GM12872 (cell line): Measurements from ENCODE around the gene TUBE1.

ENCODE experiments used
- TF ChIP-seq, protein P1 (sequence below): IDR thresholded peaks from 3 replicates; pipeline ENCODE4 v1.5.1; 2011; ENCODE audit warnings: low read depth, mild to moderate bottlenecking, low read length, moderate library complexity; ENCODE audit not compliant: insufficient read depth

TUBE1 gene

GRCh38 chr6:112062966-112063365 lies 24.3 kb downstream of the TUBE1 start:
- TF ChIP-seq, protein P1, sequence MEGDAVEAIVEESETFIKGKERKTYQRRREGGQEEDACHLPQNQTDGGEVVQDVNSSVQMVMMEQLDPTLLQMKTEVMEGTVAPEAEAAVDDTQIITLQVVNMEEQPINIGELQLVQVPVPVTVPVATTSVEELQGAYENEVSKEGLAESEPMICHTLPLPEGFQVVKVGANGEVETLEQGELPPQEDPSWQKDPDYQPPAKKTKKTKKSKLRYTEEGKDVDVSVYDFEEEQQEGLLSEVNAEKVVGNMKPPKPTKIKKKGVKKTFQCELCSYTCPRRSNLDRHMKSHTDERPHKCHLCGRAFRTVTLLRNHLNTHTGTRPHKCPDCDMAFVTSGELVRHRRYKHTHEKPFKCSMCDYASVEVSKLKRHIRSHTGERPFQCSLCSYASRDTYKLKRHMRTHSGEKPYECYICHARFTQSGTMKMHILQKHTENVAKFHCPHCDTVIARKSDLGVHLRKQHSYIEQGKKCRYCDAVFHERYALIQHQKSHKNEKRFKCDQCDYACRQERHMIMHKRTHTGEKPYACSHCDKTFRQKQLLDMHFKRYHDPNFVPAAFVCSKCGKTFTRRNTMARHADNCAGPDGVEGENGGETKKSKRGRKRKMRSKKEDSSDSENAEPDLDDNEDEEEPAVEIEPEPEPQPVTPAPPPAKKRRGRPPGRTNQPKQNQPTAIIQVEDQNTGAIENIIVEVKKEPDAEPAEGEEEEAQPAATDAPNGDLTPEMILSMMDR, result no peak

GRCh38 chr6:112061605-112062004 lies 25.7 kb downstream of the TUBE1 start:
- TF ChIP-seq, protein P1, result no peak

- TF ChIP-seq, protein P1, result no peak
These were observed 28.8 kb downstream of the TUBE1 start for GRCh38 chr6:112058243-112059032.

DNA sequence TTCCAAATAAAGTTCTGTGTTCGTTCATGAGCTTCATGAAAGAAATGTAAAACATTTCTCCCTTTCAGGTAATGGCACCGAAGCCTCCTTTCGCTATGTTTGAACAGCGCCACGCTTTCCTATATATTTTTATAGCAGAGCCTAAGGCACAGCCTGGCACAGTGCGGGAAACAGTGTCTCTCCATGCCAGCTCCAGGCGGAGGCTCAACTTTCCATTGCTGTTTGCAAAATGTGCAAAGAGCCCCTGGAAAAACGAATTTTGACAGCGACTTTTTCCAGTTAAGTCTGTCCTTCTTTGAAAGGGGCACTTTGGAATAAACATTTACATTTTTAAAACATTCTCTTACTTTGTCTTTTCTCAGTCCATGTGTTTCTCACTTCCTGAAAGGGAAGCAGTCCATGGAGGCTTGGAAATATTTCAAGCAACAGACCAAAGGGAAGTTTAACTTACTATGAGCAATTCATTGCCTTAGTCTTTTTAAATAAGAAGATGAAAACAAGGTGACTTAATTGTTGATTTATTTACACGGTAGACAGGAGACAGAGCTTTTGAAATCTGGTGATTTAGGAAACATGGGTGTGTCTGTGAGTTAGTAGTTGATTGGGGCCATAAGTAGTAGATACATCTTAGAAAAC lies 32.6 kb downstream of the TUBE1 start:
- TF ChIP-seq, protein P1, result no peak

DNA sequence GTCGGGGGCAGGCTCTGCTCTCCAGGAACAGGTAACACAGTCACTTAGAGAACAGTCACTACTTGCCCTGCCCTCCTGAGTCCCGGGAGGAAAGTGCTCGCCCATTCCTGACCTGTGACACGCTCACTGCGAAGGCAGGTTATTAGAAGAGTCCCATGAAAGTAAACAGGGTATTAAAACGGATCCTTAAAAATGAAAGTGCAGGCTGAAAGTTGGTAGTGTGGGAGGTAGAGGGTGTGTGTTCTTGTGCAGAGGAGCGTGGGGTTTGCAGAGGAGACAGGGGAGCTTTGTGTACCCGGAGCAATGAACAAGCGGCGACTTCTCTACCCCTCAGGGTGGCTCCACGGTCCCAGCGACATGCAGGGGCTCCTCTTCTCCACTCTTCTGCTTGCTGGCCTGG lies 33.3 kb downstream of the TUBE1 start, which contains the start of gene CCN6:
Gene CCN6, plus strand, starts transcription at position 104 of the 400 bp plus-strand sequence. Its CDS starts 254 bp downstream, at position 358.
- TF ChIP-seq, protein P1, result no peak

DNA sequence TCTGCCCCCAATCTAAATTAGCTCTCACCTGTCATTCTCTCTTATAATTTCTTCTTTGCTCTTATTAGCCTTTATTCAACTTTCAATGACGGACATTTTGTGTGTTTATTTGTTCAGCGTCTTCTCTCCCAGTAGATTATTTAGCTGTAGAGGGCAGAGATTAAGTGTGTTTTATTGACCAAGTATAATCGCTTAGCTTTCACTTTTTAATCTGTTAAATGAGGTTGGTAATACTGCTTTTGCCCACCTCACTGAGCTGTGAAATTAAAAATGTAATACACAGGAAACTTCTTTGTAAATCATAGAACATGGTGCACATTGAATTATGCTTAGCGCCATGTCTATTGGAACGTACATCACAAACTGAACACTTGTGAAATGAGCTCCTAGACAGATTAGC lies 36.9 kb downstream of the TUBE1 start:
- TF ChIP-seq, protein P1, result no peak

GRCh38 chr6:112049996-112050395 lies 37.3 kb downstream of the TUBE1 start:
- TF ChIP-seq, protein P1, result no peak
